Lower leg skin (tissue), 3 donors: ENCODE data around the gene MAPK8IP3.

ENCODE experiments used
- POLR2A ChIP-seq, 2 donors: fragments of 450-650 bp; IDR thresholded peaks; one replicate each; pipeline ENCODE4 v1.6.1; 2016 to 2017; ENCODE audit warnings: antibody characterized with exemption in 2 of 2, mild to moderate bottlenecking in 1 of 2, moderate library complexity in 1 of 2
- TF ChIP-seq, protein P1 (sequence below), 3 donors: fragments of 450-650 bp; IDR thresholded peaks; one replicate each; pipeline ENCODE4 v1.5.1; 2016; ENCODE audit warnings: antibody characterized with exemption in 3 of 3, mild to moderate bottlenecking in 3 of 3, moderate library complexity in 2 of 3

- TF ChIP-seq, protein P1, sequence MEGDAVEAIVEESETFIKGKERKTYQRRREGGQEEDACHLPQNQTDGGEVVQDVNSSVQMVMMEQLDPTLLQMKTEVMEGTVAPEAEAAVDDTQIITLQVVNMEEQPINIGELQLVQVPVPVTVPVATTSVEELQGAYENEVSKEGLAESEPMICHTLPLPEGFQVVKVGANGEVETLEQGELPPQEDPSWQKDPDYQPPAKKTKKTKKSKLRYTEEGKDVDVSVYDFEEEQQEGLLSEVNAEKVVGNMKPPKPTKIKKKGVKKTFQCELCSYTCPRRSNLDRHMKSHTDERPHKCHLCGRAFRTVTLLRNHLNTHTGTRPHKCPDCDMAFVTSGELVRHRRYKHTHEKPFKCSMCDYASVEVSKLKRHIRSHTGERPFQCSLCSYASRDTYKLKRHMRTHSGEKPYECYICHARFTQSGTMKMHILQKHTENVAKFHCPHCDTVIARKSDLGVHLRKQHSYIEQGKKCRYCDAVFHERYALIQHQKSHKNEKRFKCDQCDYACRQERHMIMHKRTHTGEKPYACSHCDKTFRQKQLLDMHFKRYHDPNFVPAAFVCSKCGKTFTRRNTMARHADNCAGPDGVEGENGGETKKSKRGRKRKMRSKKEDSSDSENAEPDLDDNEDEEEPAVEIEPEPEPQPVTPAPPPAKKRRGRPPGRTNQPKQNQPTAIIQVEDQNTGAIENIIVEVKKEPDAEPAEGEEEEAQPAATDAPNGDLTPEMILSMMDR (IDR thresholded peaks at IDR 0.05) = no peak
- no peak for TF ChIP-seq POLR2A (IDR thresholded peaks at IDR 0.05)
Measured at GRCh38 chr16:1793578-1794220, 87.7 kb downstream of the MAPK8IP3 start, which contains the start of gene IGFALS.
